OCI-LY1 (cell line): Measurements from ENCODE around the gene CRIM1.

Experiments
- H2AFZ ChIP-seq: fragments of 200-600 bp; sonication (generic), shearing (Covaris generic); 2 replicates; pipeline ENCODE4 v1.6.0; 2014; ENCODE audit warnings: antibody characterized with exemption, mild to moderate bottlenecking, low read length
- H3F3A ChIP-seq: fragments of 200-600 bp; sonication (generic), shearing (Covaris generic); 2 replicates; pipeline ENCODE4 v1.6.0; 2014; ENCODE audit warnings: mild to moderate bottlenecking, antibody characterized with exemption, low read length, moderate library complexity; ENCODE audit not compliant: insufficient read depth
- H3K27ac ChIP-seq: fragments of 200-600 bp; sonication (generic); 2 replicates; pipeline ENCODE4 v1.5.1; 2014; ENCODE audit warnings: low read length, mixed run types, mild to moderate bottlenecking, low read depth; ENCODE audit not compliant: poor library complexity, severe bottlenecking
- H3K27me3 ChIP-seq: fragments of 200-600 bp; sonication (generic); 2 replicates; pipeline ENCODE4 v1.6.0; 2014; ENCODE audit warnings: antibody characterized with exemption, mild to moderate bottlenecking, low read length, moderate library complexity; ENCODE audit not compliant: insufficient read depth
- H3K36me3 ChIP-seq: fragments of 200-600 bp; sonication (generic); 2 replicates; pipeline ENCODE4 v1.6.1; 2014; ENCODE audit warnings: mild to moderate bottlenecking, antibody characterized with exemption, low read length, moderate library complexity, mixed read lengths; ENCODE audit not compliant: insufficient read depth
- H3K4me1 ChIP-seq: fragments of 200-600 bp; sonication (generic); 2 replicates; pipeline ENCODE4 v1.5.1; 2014; ENCODE audit warnings: mild to moderate bottlenecking, low read length, moderate library complexity; ENCODE audit not compliant: insufficient read depth, severe bottlenecking
- H3K4me2 ChIP-seq: fragments of 200-600 bp; sonication (generic), shearing (Covaris generic); 2 replicates; pipeline ENCODE4 v1.6.1; 2014; ENCODE audit warnings: low read length
- H3K4me3 ChIP-seq: fragments of 200-600 bp; sonication (generic); 2 replicates; pipeline ENCODE4 v1.5.1; 2014; ENCODE audit warnings: low read length, low read depth, mild to moderate bottlenecking, mixed read lengths; ENCODE audit not compliant: poor library complexity, severe bottlenecking
- H3K79me2 ChIP-seq: fragments of 200-600 bp; shearing (Covaris generic); 2 replicates; pipeline ENCODE4 v1.6.1; 2016; ENCODE audit warnings: mixed run types, low read length, mixed read lengths; ENCODE audit not compliant: insufficient read depth
- H3K9ac ChIP-seq: fragments of 200-600 bp; sonication (generic), shearing (Covaris generic); 2 replicates; pipeline ENCODE4 v1.6.1; 2014; ENCODE audit warnings: mild to moderate bottlenecking, low read length, mixed read lengths
- H3K9me2 ChIP-seq: fragments of 200-600 bp; sonication (generic), shearing (Covaris generic); 2 replicates; pipeline ENCODE4 v1.6.1; 2014; ENCODE audit warnings: low read depth, mild to moderate bottlenecking, low read length, mixed read lengths
- H3K9me3 ChIP-seq: fragments of 200-600 bp; shearing (Covaris generic); 2 replicates; pipeline ENCODE4 v1.6.1; 2014; ENCODE audit warnings: low read length, mixed read lengths
- H4K20me1 ChIP-seq: fragments of 200-600 bp; sonication (generic), shearing (Covaris generic); 2 replicates; pipeline ENCODE4 v1.6.0; 2016; ENCODE audit warnings: mild to moderate bottlenecking, low read length; ENCODE audit not compliant: insufficient read depth
- EZH2 ChIP-seq: fragments of 200-600 bp; sonication (generic), shearing (Covaris generic); IDR thresholded peaks from 2 replicates; pipeline ENCODE4 v1.8.0; 2017; ENCODE audit warnings: borderline replicate concordance, mixed run types, mild to moderate bottlenecking, antibody characterized with exemption, low read length, moderate library complexity, mixed read lengths
- TF ChIP-seq, protein P1 (sequence below): fragments of 200-600 bp; sonication (generic), shearing (Covaris generic); IDR thresholded peaks from 2 replicates; pipeline ENCODE4 v1.5.1; 2017; ENCODE audit warnings: mild to moderate bottlenecking, antibody characterized with exemption, low read length, moderate library complexity, mixed read lengths

The CRIM1 gene

DNA sequence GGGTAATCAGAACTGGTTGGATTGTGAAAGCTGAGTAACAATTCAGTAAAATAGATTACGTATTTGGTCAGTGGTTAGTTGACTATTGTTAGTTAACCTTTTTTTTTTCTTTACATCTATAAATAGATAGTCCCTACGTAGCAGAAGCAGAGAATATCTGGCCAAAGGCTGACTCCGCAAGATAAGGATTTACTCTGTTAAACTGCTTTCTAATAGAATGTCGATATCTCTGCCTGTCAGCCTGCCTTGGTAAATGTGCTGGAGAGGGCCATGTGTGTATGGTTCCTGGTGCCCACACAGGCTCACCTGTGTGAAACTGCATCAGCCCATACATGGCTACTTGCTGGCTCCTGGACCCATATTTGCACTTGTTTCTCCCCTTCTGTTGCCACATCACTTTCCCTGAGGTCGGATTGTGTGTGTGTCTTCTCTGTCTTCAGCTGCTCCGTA, 94.4 kb downstream of the CRIM1 start:
- Histone ChIP-seq H3K9me2 (no peaks in the 10 kb centered on the region), H3K27ac (no peak overlapping the region), H3K9ac (no peak overlapping the region), H4K20me1 (no peaks in the 10 kb centered on the region), H3K4me1 (no peaks in the 10 kb centered on the region), H3K36me3 (no peaks in the 10 kb centered on the region), H3K27me3 (no peaks in the 10 kb centered on the region), H3K4me3 (no peak overlapping the region), H2AFZ (no peak overlapping the region), H3K9me3 (no peaks in the 10 kb centered on the region), H3K4me2 (no peak overlapping the region), H3K79me2 (no peaks in the 10 kb centered on the region), H3F3A (no peaks in the 10 kb centered on the region)
- TF ChIP-seq, protein P1, sequence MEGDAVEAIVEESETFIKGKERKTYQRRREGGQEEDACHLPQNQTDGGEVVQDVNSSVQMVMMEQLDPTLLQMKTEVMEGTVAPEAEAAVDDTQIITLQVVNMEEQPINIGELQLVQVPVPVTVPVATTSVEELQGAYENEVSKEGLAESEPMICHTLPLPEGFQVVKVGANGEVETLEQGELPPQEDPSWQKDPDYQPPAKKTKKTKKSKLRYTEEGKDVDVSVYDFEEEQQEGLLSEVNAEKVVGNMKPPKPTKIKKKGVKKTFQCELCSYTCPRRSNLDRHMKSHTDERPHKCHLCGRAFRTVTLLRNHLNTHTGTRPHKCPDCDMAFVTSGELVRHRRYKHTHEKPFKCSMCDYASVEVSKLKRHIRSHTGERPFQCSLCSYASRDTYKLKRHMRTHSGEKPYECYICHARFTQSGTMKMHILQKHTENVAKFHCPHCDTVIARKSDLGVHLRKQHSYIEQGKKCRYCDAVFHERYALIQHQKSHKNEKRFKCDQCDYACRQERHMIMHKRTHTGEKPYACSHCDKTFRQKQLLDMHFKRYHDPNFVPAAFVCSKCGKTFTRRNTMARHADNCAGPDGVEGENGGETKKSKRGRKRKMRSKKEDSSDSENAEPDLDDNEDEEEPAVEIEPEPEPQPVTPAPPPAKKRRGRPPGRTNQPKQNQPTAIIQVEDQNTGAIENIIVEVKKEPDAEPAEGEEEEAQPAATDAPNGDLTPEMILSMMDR, result no peak
- TF ChIP-seq EZH2, result no peak

DNA sequence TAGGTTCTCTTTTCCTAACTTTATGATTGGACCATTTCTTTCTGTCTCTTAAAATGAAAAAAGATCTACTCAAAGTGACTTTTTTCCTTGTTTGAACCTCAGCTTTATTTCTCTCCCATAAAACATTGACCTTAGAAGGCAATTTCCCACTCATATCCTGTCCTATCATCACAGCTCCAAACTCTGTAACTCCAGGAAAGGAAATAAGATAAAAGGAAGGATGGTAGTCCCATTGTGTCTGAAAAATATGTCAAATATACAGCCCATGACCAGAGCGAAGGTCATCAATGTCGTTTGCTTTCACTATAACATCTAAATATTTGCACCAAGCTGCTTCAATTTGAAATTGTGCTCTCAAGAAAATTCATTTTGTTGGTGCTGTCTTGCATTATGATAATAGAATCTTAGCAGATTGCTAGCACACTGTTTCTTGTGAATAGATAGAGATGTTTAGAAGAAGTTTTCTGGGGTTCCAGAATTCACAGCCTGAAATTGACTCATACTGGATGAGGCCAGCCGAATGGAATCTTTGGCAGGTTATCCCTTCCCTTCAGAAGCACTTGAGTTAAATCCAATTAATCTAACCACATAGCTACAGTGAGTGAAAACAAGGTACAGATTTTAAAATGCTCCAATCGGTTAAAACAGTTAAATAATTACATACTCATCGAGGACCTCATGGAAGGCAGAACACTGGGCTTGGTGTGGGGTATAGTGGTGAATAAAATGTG, 95.1 kb downstream of the CRIM1 start:
- Histone ChIP-seq H3K4me3 (no peak overlapping the region), H4K20me1 (no peaks in the 10 kb centered on the region), H3K9me2 (no peaks in the 10 kb centered on the region), H3K4me2 (no peak overlapping the region), H3K27me3 (no peaks in the 10 kb centered on the region), H3K9ac (no peak overlapping the region), H3K79me2 (no peaks in the 10 kb centered on the region), H3K36me3 (no peaks in the 10 kb centered on the region), H2AFZ (no peak overlapping the region), H3K27ac (no peak overlapping the region), H3F3A (no peaks in the 10 kb centered on the region), H3K4me1 (no peaks in the 10 kb centered on the region), H3K9me3 (no peaks in the 10 kb centered on the region)
- TF ChIP-seq, protein P1, result no peak
- TF ChIP-seq EZH2, result no peak

DNA sequence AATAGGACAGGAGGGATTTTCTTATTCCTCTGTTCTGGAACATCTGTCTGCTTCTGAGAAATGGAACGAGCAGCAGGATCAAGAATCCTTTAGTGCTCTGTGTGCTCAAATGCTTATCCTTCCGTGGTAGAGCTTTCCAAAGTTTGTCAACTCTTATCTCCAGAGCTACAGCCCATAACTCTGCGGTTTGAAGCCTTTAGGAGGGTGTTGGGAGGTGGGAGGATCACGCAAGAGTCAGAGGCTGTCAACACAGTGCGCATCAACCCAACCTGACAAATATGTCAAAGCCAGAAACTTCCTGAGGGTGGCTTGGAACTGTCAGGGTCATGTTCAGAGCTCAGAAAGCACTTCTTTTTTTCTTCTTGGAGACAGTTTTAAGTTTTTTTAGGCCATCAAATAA, 95.9 kb downstream of the CRIM1 start:
- Histone ChIP-seq H3K9ac (no peak overlapping the region), H3K79me2 (no peaks in the 10 kb centered on the region), H3K4me2 (no peak overlapping the region), H3K4me1 (no peaks in the 10 kb centered on the region), H3K9me2 (no peaks in the 10 kb centered on the region), H4K20me1 (no peaks in the 10 kb centered on the region), H3K9me3 (no peaks in the 10 kb centered on the region), H3K27ac (no peak overlapping the region), H3K27me3 (no peaks in the 10 kb centered on the region), H3K4me3 (no peak overlapping the region), H3F3A (no peaks in the 10 kb centered on the region), H2AFZ (no peak overlapping the region), H3K36me3 (no peaks in the 10 kb centered on the region)
- no peak for TF ChIP-seq EZH2
- TF ChIP-seq, protein P1, result no peak
